Stimulated activated CD4-positive, alpha-beta T cell treated with anti-CD3 and anti-CD28 coated beads, Interleukin-12 subunit alpha, Interleukin-12 subunit beta, amount 100 ng/mL, for 48 hours (primary cell): ENCODE measurements around the gene CPPED1.

Experiments used
- DNase-seq, 3 donors: peaks; one replicate each; pipeline ENCODE4 v3.0.0-alpha.2; 2020; ENCODE audit warnings: low read depth in 2 of 3, low spot score in 1 of 3

CPPED1 gene

DNA sequence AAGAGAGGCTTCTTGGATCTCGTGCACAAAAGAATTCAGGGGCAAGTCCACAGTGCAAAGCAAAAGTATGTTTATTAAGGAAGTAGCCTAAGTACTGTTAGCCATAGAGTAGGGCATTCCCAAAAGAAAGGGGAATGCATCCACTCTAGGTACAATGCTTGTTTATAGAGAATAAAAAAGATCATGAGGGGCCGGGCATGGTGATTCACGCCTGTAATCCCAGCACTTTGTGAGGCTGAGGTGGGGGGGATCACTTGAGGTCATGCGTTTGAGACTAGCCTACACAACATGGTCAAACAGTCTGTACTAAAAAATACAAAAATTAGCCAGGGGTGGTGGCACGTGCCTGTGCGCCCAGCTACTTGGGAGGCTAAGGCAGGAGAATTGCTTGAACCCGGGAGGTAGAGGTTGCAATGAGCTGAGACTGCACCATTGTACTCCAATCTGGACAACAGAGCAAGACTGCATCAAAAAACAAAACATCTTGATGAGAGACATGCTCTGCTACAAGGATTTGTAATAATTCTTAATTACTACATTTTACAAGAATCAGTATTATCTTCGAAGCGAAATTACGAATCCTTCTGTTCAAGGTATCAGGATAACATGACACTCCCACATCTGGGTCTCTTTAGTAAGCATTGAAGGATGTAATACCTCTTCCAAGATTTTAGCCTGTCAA is 191.6 kb downstream of the CPPED1 start:
- DNase-seq, result no peak

DNA sequence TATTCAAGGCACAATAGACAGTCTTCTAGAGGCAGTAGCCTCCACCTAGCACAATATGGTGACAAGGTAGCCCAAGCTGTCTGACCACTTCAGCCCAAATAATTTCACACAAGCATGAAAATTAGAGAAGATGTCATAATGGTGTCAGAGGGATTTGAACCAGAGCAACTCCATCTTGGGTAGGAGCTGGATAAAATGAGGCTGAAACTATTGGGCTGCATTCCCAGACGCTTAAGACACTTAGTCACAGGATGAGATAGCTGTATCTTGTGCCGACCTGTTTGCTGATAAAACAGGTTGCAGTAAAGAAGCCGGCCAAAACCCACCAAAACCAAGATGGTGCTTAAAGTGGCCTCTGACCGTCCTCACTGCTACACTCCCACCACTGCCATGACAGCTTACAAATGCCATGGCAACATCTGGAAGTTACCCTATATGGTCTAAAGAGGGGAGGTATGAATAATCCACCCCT is 192.6 kb downstream of the CPPED1 start:
- DNase-seq, result no peak

DNA sequence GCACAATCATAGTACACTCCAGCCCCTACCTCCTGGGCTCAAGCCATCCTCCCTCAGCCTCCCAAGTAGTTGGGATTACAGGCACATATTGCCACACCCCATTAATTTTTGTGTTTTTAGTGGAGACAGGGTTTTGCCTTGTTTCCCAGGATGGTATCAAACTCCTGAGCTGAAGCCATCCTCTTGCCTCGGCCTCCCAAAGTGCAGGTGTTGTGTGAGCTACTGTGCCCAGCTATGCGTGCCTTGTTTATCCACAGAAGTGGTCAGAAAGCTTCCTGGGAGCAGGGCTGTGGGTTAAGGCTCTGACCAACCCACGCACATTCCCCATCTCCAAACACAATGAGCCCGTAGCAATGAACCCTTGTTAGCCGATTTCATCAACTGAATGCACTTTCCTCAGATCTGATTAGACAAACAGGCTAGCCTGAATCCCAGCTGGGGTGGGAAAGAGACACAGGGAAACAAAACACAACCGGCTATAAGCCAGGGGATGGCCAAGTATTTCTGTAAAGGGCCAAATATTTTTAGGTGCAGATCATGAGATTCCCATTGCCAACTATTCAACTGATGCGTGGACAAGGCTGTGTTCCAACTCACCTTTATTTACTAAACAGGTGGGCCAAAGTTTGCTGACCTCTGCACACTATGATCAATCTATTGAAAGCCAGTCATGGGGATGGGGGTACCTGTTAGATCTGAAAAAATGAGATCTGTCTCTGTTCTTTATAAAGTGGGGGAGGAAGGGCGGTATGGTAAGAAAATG is 193.6 kb downstream of the CPPED1 start:
- no peak for DNase-seq
